ENCODE data around the gene NOTUM.

Gene NOTUM

GRCh38 chr17:81941484-81942166 lies 19.4 kb downstream of the NOTUM start:
- peak in 6 of 10 donors; percentile 37 to 92 (median 64) for DNase-seq
- intact Hi-C loops (cut with DNase I): no loop called here

DNA sequence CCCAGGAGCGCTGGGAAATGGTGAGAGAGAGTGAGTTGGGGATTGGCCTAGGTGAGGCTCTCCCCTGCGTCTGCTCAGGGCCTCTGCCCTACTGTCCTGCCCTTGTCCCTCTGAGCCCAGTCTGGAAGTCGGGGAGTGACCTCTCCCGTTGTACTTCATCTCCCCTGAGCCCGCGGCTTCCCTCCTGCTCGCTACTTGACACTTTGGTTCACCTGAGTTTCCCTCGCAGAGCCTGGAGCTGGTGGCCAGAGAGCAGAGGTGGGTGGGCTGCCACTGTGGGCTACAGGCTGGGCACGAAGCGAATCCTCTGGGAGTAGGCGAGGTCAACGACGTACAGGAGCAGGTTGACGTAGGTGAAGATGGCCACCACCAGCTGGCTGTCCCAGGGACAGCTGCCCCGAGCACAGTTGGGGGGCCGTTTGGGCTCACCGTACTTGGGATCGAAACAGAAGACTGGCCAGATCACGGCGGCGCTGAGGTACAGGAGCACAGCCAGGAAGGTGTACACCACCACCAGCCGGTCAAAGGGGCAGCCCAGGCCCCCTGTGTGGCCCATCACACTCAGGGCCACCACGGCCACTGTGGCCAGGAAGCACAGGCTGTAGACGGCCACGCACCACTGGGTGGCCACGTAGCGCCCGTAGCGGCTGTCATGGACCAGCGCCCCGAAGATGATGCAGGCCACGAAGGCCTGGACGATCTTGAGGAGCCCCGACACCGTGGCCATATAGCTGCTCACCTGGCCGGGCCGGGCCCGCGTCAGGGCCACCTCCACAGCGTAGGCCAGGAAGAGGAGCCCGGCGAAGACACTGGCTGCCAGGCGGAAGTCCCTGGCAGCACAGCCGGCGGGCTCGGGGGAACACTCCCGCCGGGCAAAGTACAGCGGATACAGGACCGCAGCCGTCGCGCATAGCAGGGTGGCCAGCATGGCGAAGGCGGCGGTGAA lies 20.2 kb downstream of the NOTUM start:
- peak in 1 of 10 donors; percentile 82 for DNase-seq
- intact Hi-C loops (cut with DNase I): no loop called here

DNA sequence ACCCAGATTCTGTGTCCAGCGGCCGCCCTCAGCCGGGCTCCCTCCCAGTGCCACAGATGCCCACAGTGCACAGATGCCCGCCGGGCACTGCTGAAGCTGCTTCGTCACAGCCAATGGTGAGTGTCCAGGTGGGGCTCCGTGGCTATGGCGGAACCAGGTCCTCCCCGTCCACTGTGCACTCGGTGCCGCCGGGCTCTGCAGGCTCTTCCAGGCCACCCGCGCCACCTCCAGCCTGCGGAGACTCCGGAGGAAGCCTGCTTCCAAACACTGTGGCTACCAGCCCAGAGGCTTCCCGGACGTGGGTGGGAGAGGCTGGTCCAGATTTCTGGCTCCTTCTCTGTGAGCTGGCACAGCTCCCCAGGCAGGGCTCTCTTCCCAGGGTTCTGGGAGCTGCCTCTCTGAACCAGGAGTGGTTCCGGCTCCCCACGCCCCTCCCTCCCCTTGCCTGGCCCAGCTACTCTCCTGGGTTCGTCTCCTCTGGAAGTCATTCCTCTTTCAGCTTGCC lies 21.1 kb downstream of the NOTUM start:
- peak; percentile 33 to 97 (median 80) for DNase-seq
- intact Hi-C loops (cut with DNase I): no loop called here

DNA sequence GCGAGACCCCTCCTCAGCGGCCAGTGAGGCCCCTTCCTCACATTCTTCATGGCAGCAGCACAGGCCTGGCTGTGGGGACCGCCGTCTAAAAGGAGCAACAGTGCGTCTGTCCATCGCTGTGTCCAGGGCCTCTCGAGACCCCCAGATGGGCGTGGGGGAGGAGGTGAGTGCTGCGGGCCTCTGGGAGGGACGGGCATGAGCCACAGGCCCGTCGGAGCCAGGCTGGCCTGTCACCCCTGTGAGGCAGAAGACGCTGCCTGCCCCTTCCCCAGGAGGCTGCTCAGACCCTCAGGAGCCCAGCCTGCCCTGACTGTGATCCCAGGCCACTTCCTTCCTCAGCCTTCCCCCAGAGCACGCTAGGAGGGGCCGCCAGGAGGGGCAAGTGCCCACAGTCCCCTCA lies 21.8 kb downstream of the NOTUM start:
- intact Hi-C loops (cut with DNase I): no loop called here
- no peak for DNase-seq

- no peak for DNase-seq
- intact Hi-C loops (cut with DNase I): no loop called here
Measured at GRCh38 chr17:81935709-81936084, 25.3 kb downstream of the NOTUM start.

DNA sequence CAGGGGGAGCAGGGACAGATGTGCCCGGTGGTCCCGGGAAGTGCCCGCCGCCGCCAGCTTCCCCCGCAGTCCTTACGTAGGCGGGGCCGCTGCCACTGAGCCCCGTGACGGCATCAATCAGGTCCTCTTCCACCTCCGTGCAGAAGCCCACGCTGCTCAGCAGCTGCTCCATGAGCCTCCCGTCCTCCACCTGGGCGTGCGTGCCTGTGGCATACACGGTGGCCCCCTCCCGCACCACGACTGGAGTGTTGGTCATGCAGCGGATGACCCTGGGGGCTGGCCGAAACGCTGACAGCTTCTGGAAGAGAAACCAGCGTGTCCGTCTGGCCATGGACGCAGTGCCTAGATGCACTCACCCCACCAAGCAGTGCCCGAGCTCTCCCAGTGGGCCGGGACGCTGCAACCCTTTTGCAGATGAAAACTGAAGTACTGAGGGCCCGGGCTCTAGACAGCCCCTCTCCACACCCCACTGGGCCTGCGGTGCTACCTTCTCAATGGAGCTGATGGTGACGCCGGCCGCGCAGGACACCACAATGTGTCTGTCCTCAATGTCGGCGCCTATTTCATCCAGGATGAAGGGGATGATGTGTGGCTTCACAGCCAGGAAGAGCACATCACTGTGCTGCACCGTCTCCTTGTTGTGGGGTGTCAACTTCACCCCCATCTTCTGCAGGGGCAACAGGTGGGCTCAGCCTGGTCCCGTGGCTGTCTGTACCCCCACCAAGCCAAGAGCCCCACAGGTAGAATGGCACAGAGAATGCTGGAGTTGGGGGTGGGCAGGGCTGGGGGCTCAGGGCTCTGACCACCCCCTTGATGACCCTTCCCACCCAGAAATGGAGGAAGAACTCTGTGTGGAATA lies 25.9 kb downstream of the NOTUM start:
- no peak for DNase-seq
- intact Hi-C loops (cut with DNase I): no loop called here

- DNase-seq: no peak
- intact Hi-C loops (cut with DNase I): no loop called here
Measured at GRCh38 chr17:81934098-81934757, 26.8 kb downstream of the NOTUM start.

- no peak for DNase-seq
- intact Hi-C loops (cut with DNase I): no loop called here
Measured at GRCh38 chr17:81933178-81933699, 27.7 kb downstream of the NOTUM start.

GRCh38 chr17:81932333-81932983 lies 28.5 kb downstream of the NOTUM start:
- no peak for DNase-seq
- intact Hi-C loops (cut with DNase I): no loop called here

DNA sequence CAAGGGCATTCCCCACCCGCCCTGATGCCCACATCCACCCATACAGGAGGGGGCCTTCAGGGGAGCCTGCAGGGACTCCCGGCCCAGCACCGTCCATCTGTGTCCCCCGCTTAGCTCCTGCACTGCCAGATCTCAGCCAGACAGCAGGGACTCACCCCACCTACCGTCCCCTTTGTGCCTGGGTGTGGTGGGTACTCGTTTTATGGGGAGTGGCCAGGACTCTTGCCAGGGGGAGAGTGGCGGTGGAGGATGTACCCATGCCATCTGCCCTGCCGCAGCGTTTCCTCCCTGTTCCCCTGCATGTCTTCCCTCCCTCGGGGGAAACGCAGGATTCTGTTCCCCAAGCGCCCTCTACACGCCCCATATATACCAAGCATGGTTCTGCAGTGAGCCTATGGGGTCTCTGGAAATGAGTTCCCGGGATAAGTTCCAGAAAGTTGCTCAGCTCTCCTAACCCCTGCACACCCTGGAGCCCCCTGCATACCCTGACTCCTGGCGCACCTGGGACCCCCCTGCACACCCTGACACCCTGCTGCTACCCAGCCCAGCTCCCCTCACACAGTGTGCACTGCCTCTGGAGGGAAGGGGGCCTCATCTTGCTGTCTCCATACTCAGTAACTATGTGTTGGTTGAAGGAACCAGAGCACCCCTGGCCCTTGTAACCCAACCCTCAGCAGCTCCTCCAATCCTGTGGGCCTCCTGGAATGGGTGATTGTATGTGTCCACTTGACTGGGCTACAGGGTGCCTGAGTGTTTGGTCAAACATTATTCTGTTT lies 29.2 kb downstream of the NOTUM start:
- DNase-seq: no peak
- intact Hi-C loops (cut with DNase I): no loop called here

GRCh38 chr17:81931189-81931556 lies 29.8 kb downstream of the NOTUM start:
- intact Hi-C loops (cut with DNase I): no loop called here
- DNase-seq: no peak

DNA sequence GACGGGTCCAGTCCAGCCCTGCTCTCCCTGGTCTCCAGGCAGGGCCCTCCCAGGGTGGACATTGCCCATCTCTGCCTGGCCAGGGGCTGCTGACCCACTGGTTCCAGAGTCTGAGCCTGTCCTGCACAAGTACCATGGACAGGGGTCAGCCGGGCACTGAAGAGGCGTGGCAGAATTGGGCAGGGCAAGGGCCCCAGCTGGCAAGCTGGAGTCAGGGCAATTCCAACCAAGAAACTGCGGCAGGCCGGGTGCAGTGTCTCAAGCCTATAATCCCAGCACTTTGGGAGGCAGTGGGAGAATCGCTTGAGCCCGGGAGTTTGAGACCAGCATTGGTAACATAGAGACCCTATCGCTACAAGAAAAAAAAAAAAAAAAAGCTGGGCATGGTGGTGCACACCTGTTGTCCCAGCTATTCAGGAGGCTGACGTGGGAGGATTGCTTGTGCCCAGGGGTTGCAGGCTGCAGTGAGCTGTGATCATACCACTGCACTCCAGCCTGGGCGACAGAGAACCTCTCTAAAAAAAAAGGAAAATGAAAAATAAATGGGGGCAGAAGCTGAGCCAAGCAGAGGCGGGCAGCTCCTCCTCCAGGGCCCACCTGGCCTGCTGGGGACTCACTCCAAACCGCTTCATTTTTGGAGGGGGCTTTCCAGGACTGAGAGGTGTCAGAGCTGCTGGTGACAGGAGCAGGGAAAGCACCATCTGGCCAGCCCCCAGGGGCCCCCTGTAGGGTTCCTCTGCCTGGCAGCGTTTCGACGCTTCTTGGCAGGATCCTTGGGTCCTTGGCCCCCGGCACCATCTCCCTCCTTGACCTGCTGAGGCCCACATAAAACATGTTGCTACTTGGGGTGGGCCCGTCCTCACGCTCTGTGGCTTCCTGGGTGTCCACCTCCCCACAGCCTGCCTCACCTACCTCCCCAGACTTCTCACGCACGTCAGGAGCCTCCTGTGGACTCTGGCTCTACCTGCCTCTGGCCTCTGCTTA lies 30.6 kb downstream of the NOTUM start:
- no peak for DNase-seq
- intact Hi-C loops (cut with DNase I): no loop called here

- no peak for DNase-seq
- intact Hi-C loops (cut with DNase I): no loop called here
Measured at GRCh38 chr17:81929253-81930141, 31.5 kb downstream of the NOTUM start.

DNA sequence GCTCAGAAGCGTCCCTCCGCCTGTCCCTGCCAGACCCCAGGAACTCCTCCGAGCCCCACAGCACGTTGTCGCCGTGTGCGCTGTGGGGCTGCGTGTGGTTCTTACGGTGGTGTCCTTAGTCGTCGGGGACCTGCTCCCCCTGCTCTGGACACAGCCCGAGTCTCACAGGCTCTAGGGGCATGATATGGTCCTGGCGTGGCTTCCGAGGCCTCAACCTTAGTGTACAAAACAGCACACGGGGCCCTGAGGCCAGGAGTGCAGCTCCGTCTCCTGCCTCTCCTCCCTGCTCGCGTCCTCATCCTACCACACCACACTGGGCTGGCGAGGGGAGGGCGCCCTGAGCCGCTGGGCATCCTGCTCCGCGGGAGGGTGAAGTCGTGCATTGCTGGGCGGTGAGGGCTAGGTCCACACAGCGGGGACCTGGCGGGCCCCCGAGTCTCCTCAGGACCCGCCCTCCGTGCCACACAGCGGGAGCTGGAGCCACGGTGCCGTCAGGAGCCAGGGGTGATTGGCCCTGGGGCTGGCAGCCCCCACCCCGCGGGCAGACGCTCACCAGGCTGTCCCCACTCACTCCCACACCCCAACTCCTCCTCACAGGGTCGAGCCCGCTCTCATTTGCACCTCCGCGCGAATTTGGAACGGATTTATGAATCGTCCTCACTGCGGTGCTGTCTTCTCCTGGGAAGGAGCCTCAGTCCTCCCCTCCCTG lies 32.3 kb downstream of the NOTUM start:
- no peak for DNase-seq
- intact Hi-C loops (cut with DNase I): no loop called here

DNA sequence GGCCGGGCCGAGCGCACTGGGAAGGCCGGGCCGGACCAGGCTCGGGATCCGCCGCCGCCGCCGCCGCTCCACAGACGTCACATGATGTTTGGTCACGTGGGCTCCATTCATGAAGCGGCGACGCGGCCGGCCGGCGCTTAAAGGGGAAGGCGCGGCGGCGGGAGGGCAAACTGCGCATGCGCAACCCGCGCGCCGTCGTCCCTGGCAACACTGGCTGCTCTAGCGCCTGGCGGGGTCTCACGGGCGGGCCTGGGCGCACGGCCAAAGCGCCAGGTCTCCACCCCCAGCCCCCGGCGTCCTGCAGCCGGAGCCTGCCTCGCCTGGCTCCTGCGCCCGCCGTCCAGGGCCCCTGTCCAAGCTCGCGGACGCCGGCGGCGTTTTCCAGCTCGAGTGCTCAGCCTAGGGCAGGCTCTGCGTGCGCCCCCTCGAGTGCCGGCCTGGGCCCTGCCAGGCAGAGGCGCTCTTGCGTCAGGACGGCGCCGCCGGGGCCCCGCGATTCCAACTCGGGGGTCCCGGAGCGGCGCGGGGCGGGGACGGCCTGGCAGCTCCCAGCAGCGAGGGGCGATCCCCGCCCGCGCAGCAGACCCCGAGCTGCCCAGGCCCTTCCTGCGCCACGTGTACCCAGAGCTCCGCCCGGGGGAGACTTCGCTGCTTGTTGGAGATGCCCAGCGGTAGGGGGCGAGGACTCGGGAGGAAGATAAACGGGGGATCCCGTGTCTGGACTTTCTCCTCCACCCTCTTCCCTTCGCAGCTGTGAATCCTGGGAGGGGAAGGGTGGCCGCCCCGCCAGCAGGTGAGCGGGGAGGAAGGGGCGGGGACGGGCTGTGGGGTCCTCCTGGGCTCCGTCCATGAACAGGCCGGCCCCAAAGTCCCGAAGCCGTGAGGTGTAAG lies 33.1 kb downstream of the NOTUM start, which contains the start of gene MAFG:
Gene MAFG, minus strand, starts transcription at position 83 of the 891 bp plus-strand sequence. CDS start 4,550 bp downstream, outside the sequence.
- peak; percentile 84 to 98 (median 88) for DNase-seq
- intact Hi-C loops (cut with DNase I): no loop called here

All from posterior cingulate gyrus (tissue), 11 donors.